Neural crest cell (in vitro differentiated cells): ENCODE measurements around the gene FANCM. TPM values are rescaled to one million over a fixed set of nuclear protein-coding genes. Genes with fewer than 3 reads are reported as not detected.

ENCODE experiments used
- DNase-seq: peaks from one replicate; pipeline ENCODE4 v3.0.0; 2021; ENCODE audit warnings: low read depth, mixed read lengths, low spot score
- H3K27ac Mint-ChIP-seq: one replicate; pipeline ENCODE4 v1.8.0; 2021; ENCODE audit warnings: mild to moderate bottlenecking, mixed read lengths; ENCODE audit not compliant: unreplicated experiment
- H3K27me3 Mint-ChIP-seq: 2 replicates; pipeline ENCODE4 v1.8.0; 2021; ENCODE audit warnings: low read depth, mild to moderate bottlenecking, mixed read lengths
- H3K36me3 Mint-ChIP-seq: 2 replicates; pipeline ENCODE4 v1.8.0; 2021; ENCODE audit warnings: low read depth, mild to moderate bottlenecking, mixed read lengths
- H3K4me1 Mint-ChIP-seq: 2 replicates; pipeline ENCODE4 v1.8.0; 2021; ENCODE audit warnings: mixed read lengths
- H3K4me3 Mint-ChIP-seq: one replicate; pipeline ENCODE4 v1.8.0; 2021; ENCODE audit warnings: mild to moderate bottlenecking, mixed read lengths
- H3K9me3 Mint-ChIP-seq: 2 replicates; pipeline ENCODE4 v1.8.0; 2021; ENCODE audit warnings: mixed read lengths
- CTCF ChIP-seq: fragments of 200-600 bp; sonication (generic); conservative IDR thresholded peaks from 2 replicates; pipeline ENCODE4 v1.5.0; 2021; ENCODE audit warnings: antibody characterized with exemption, mild to moderate bottlenecking
- total RNA-seq: library from RNA; stranded (reverse); gene quantifications from 2 replicates; pipeline ENCODE4 v1.2.1, GENCODE V29; 2021

Gene FANCM
- total RNA-seq, 1 donor from 2014 or later, result 16.3 TPM

- Mint-ChIP-seq H3K27me3 (no peaks in the 10 kb centered on the region), H3K27ac (no peak overlapping the region), H3K4me1 (no peaks in the 10 kb centered on the region), H3K36me3 (peaks cover 9% of the 10 kb centered on the region), H3K4me3 (no peak overlapping the region), H3K9me3 (no peaks in the 10 kb centered on the region)
- no peak for DNase-seq
- TF ChIP-seq CTCF, result no peak
These were observed 62.8 kb downstream of the FANCM start for GRCh38 chr14:45198551-45198950.

GRCh38 chr14:45199230-45199629 is 63.5 kb downstream of the FANCM start:
- no peak overlapping the region for H3K27ac Mint-ChIP-seq
- DNase-seq, result no peak
- no peak overlapping the region for H3K4me3 Mint-ChIP-seq
- H3K27me3 Mint-ChIP-seq, result no peaks in the 10 kb centered on the region
- H3K36me3 Mint-ChIP-seq, result peaks cover 9% of the 10 kb centered on the region
- H3K4me1 Mint-ChIP-seq, result no peaks in the 10 kb centered on the region
- TF ChIP-seq CTCF, result no peak
- no peaks in the 10 kb centered on the region for H3K9me3 Mint-ChIP-seq

GRCh38 chr14:45201905-45202304 is 66.2 kb downstream of the FANCM start:
- Mint-ChIP-seq H3K27ac (no peak overlapping the region), H3K27me3 (no peaks in the 10 kb centered on the region), H3K4me3 (no peak overlapping the region), H3K4me1 (no peaks in the 10 kb centered on the region), H3K9me3 (no peaks in the 10 kb centered on the region), H3K36me3 (peaks cover 12% of the 10 kb centered on the region)
- no peak for TF ChIP-seq CTCF
- DNase-seq, result no peak

GRCh38 chr14:45204241-45204640 is 68.5 kb downstream of the FANCM start:
- peaks cover 11% of the 10 kb centered on the region for H3K36me3 Mint-ChIP-seq
- no peaks in the 10 kb centered on the region for H3K9me3 Mint-ChIP-seq
- DNase-seq, result no peak
- H3K4me3 Mint-ChIP-seq, result no peak overlapping the region
- no peaks in the 10 kb centered on the region for H3K27me3 Mint-ChIP-seq
- TF ChIP-seq CTCF, result no peak
- H3K4me1 Mint-ChIP-seq, result no peaks in the 10 kb centered on the region
- no peak overlapping the region for H3K27ac Mint-ChIP-seq

- H3K36me3 Mint-ChIP-seq, result peaks cover 31% of the 10 kb centered on the region
- TF ChIP-seq CTCF, result no peak
- H3K9me3 Mint-ChIP-seq, result no peaks in the 10 kb centered on the region
- DNase-seq, result no peak
- H3K27ac Mint-ChIP-seq, result no peak overlapping the region
- no peaks in the 10 kb centered on the region for H3K27me3 Mint-ChIP-seq
- H3K4me1 Mint-ChIP-seq, result no peaks in the 10 kb centered on the region
- H3K4me3 Mint-ChIP-seq, result no peak overlapping the region
These were observed 74.4 kb downstream of the FANCM start for GRCh38 chr14:45210159-45210558.

- Mint-ChIP-seq H3K4me1 (no peaks in the 10 kb centered on the region), H3K9me3 (no peaks in the 10 kb centered on the region), H3K27me3 (no peaks in the 10 kb centered on the region), H3K36me3 (peaks cover 28% of the 10 kb centered on the region), H3K4me3 (no peak overlapping the region), H3K27ac (no peak overlapping the region)
- no peak for TF ChIP-seq CTCF
- no peak for DNase-seq
These were observed 75.6 kb downstream of the FANCM start for GRCh38 chr14:45211295-45211694.
